ENCODE data around the gene CACNA1D.

The CACNA1D gene

DNA sequence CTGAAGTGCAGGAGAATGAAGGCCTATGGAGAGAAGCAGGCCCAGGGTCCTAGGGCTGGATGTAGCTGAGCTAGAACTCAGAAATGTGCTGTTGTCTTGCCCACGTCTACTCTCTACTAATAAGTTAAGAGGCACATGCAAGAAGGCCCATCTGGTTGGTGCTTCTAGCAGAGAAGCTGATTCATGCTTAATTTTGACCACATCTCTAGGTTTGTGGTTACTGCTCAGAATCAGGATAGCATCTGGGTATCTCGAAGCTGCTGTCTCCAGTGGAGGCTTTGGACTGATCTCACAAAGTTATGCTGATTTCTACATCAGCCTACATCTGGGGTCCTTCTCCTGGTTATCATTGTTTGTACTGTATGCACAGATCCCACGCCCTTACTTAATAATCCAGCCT is 87.3 kb downstream of the CACNA1D start:
- DNase-seq = peak; percentile 11

DNA sequence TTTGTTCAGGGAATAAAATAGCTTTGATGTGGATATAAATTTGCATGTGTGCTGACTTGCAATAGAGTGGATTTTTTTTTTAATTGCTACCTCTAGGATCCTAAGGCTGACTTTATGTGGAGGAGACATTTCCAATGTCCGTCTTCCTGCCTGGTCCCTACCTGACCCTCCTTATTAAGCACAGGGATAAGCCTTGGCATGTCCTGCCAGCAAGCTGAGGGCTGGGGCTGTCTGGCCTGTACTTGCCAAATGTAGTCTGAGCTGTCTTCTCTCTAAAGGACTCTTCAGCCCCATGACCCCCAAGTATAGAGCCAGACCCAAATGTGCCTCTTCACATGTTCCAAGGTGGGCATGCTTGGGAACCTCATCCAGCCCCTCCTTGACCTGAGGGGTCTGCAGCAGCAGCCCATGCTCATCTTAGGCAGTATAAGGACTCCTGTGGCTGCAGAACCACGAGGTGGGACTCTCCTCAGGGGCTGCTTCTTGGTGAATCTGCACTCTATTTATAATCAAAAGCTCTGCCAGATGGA is 88.8 kb downstream of the CACNA1D start:
- DNase-seq = no peak

- DNase-seq = no peak
Measured at GRCh38 chr3:53585049-53585448, 90.6 kb downstream of the CACNA1D start.

DNA sequence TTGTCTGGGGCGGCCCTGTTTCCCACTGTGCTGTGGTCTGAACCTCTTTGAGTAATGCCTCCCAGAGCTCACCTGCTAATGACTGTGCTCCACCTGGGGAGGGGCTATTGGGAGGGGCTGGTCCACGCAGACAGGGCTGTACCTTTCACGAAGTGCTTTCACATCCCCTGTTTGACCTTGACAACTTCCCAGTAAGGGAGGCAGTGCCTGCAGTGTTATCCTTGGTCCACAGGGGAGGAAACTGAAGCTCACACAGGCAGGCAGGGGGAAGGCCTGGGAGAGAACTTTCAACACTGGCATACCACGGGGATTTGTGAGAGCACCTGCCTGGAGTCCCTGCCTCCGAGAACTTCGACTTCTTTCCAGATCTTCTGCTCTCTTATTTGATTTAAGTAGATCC is 91.2 kb downstream of the CACNA1D start:
- DNase-seq = no peak

DNA sequence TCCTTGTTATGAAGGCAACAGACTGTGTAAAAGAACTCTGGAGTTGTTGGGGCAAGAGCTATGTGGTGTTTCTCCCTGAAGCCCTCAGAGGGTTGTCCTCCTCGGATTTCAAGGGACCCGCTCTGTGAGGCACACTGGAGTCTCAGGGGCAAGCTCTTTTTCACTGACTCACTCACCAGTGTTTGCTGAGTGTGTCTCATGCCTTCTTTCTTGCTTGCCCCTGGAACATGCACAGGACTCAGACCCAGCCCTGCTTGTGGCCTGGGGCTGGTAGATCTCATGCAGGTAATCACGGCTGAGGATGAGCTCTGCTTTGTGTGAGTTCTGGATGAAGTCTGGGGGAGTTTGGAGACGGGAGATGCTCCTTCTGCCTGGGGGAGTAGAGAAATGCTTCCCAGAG is 93.7 kb downstream of the CACNA1D start:
- DNase-seq = no peak

- no peak for DNase-seq
Measured at GRCh38 chr3:53589201-53589600, 94.8 kb downstream of the CACNA1D start.

DNA sequence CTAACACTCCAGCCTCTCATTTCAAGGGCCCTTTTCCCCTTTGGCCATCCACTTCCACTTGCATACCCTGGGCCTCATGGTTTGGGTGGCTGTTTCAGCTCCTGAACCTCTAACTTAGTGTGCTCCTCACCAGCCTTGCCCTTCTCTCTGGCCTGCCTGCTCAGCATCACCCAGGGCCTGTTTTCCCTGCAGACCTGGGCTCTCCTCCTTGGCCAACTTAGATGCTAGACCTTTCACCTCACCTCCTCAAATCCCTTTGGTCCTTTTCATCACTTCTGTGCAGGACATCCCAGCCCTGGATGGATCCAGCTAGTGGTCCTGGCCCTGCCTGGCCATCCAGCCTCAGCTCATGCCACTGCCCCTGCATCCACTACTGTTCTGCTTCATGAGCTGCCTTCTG is 95.4 kb downstream of the CACNA1D start:
- no peak for DNase-seq

- DNase-seq = no peak
Measured at GRCh38 chr3:53590606-53591005, 96.2 kb downstream of the CACNA1D start.

DNA sequence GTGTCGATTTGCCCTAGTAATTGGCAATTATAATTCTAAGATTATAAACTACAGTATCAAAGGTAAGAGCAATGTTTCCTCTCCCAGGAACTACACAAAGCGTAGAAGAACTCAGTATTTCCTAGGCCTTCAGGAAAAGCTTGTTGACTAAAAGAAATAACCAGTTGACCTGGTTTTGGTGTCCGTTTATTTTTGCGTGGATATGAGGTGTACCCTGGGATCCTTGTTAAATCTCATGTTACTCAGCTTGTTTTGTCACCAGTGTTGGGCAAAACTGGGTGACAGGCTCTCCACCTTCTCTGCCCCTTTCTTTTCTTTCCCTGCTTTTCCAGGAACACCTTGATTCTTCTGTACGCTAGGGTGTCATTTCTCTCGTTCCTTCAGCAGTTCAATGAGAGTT is 97.2 kb downstream of the CACNA1D start:
- DNase-seq = no peak

DNA sequence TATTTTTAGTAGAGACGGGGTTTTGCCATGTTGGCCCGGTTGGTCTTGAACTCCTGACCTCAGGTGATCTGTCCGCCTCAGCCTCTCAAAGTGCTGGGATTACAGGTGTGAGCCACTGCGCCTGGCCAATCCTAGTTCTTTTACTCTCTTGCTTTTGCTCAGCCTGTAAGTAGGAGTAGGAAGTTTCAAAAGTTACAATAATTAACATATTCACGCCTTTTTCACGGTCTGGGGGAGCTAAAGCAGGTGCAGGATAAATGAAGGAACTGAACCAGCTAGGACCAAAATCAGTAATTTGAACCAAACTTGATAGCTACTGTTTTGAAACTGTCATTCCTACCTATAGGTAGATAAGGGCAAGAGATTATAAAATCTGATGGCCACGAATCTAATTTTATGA is 98.5 kb downstream of the CACNA1D start:
- DNase-seq = no peak

DNA sequence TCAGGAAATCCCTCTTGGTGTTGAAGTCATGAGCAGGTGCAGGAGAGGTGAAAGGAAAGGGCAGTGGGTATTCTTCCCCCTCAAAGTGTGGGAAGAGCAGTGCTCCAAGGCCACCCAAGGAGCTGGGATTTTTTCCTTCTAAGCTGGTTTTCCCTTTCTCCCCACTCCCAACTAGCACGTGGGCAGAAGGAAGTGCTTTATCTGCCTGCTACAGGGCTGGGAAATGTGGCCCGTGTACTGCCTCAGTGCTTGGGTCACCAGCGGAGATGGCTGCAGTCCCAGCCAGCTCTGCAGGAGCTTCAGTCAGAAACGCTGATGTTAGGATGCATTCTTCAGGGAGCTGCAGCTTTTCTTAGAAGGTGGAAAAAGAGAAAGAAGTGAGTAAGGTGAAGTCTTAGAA is 99.2 kb downstream of the CACNA1D start:
- no peak for DNase-seq

- DNase-seq = no peak
Measured at GRCh38 chr3:53594276-53594675, 99.9 kb downstream of the CACNA1D start.

GRCh38 chr3:53595660-53596059 is 101.2 kb downstream of the CACNA1D start:
- DNase-seq = no peak

DNA sequence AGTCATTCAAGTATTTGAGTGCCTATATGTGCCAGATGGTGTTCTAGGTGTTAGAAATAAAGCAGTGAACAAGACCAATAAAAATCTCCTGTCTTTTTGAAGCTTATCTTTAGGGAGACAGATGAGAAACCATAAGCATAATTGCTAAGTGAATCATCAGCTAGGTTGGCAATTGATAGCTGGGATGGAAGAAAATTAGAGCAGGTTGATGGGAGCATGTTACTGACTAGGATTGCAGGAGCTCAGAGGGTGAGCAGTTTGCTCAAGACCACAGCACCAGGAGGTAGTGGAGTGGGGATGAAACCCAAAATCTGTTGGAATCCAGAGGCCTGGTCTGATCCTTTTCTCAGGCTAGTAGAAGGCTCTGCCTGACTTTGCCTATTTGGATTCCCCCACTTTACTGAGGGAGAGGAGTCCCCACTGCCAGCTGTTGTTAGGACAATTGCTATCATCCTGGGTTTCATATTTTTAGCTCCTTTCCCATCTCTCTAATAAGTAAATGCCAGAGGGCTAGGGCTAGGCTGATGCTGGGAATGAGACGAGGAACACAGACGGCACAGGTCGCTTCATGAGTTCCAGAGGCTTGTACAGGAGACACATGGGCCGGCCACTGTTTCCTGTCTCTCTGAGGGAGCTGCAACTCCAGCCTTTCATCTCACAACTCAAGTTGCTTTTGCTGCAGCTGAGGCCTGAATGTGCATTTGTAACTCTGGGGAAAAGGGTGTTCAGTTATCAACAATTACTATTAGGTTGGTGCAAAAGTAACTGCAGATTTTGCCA is 102.9 kb downstream of the CACNA1D start:
- DNase-seq = no peak

- DNase-seq = no peak
Measured at GRCh38 chr3:53599771-53600170, 105.4 kb downstream of the CACNA1D start.

DNA sequence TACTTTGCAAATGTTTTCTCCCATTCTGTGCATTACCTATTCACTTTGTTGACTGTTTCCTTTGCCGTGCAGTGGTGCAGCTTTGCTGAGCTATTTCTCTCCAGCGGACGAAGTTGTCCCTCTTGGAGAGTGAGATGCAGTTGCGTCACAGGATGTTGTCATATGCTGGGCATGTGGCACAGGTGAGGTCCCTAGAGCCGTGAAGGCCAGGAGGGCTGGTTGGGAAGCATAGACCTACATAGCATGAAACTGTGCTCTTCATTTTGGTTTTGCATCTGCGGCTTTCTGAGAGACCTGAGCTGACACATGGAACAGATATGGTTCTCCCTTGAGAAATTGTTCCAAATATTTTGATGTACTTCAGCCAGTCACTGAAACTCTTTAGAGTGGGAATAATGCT is 108.5 kb downstream of the CACNA1D start:
- DNase-seq = no peak

DNA sequence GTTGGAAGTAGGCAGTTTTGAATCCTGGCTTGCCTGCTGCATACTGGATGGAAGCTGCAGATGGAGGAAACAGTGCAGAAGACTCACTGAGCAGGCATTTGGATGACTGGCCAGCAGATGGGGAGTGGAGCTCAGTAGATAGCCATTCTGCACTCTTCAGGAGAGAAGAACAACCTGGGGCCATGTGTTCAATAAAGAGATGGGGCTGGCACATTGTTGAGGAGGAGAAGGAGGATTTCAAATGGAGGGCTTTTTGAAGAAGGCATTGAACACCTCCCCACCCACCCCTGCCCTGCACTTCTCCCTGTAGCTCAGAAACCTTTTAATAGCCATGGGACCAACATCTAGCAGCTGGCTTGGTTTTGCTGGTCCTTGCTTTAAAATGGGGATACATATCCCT is 109.8 kb downstream of the CACNA1D start:
- no peak for DNase-seq

DNA sequence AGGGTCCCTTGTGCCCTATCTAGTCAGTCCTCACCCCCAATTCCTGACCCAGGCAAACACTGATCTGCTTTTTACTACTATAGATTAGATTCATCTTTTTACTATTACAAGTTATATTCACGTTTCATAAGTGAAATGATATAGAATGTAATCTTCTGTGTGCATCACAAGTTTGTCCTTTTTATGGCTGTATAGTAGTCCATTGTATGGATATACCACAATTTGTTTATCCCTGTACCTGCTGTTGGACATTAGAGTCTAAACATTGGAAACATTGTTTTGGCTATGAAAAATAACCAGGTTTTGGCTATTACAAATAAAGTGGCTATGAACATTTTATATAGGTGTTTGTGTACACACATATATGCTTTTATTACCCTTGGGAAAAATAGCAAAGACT is 112.4 kb downstream of the CACNA1D start:
- no peak for DNase-seq

- no peak for DNase-seq
Measured at GRCh38 chr3:53612508-53612907, 118.1 kb downstream of the CACNA1D start.

- no peak for DNase-seq
Measured at GRCh38 chr3:53613125-53613524, 118.7 kb downstream of the CACNA1D start.

DNA sequence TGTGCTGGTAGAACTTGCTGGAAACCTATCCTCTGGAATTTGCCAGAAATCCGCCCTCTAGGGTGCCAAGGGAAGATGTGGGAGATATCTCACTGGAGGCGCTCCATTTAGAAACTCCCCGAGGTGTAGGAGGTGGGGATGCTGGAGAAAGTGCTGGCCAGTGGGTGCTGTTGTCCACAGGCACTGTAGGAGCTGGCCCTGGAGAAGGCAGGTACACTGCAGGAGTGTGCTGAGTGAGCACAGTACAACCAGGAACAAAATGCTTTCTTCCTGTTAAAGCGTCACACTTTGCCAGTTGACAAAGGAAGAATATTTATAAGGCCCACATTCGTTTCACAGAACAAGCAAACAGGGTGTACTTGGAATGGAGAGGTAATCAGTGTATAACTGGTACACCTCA is 119.9 kb downstream of the CACNA1D start:
- DNase-seq = no peak

- DNase-seq = no peak
Measured at GRCh38 chr3:53616321-53616720, 121.9 kb downstream of the CACNA1D start.

DNA sequence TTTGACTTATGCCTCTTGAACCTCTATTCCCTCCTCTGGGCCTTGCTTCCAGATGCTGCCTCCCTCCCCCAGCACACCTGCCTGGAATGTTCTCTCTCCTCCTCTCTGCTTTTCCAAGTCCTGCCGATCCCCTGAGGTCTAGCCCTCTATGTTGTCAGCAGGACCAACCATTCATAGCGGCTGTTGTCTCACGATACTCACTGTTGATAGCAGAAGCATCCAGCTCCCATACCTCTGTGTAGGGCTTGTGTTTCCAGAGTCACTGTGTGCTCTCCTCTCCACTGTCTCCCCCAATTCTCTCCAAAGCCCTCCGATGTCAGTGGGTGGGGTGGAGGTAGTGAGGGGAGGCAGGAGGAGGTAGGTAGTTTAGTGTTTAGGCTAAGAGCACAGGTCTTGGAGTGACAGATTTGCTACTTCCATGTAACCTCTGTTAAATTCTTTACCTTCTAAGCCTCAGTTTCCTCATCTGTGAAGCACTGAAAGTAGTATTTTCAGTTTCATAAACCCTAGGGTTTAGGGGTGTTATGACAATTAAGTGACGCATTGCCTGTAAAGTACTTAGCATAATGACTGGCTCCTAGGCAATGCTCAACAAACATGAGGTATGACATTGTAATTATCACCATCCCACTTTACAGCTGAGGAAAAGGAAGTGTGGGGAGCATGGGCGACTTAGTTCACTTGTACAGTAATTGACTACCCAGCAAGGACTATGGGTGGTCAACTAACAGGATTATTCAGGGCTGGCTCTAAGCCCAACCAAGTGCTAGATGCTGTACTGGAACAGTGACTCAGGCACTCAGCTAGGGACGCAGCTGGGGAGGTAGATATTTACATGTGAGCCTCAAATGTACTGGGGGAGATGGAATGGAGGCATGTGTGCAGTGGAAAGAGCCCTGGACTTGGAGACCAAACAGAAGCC is 122.8 kb downstream of the CACNA1D start:
- no peak for DNase-seq
